22Rv1 (cell line): Measurements from ENCODE around the gene RAB26.

Experiments used
- CTCF ChIP-seq: fragments of 450-650 bp; IDR thresholded peaks from 2 replicates; pipeline ENCODE4 v1.5.1; 2017; ENCODE audit warnings: mild to moderate bottlenecking
- ZFX ChIP-seq: fragments of 450-650 bp; IDR thresholded peaks from 2 replicates; pipeline ENCODE4 v1.6.1; 2017; ENCODE audit warnings: antibody characterized with exemption, borderline replicate concordance

- no peak for TF ChIP-seq CTCF
- no peak for TF ChIP-seq ZFX
Measured at GRCh38 chr16:2200313-2200712, 51.9 kb downstream of the RAB26 start.
